ENCODE data around the gene MS4A6E.

Gene MS4A6E

DNA sequence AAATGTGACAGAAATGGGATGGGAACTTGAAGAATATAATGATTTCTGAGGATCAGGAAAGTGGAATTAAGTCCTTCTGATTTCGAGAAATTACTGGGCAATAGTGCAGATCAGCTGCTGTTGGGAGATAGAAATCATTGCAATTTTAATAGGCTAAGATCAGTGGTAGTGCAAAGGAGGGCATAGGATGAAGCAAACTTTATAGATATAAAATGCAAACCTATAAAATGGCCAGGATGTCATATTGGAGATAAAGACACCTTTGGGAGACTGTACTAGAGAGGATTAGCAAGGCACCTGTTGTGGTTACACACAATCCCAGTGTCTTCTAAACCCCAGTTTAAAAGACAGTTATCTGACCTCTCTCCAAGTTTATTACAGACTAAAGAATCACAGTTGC lies 44.8 kb downstream of the MS4A6E start:
- no peak for DNase-seq (ENCODE audit: low spot score)

DNA sequence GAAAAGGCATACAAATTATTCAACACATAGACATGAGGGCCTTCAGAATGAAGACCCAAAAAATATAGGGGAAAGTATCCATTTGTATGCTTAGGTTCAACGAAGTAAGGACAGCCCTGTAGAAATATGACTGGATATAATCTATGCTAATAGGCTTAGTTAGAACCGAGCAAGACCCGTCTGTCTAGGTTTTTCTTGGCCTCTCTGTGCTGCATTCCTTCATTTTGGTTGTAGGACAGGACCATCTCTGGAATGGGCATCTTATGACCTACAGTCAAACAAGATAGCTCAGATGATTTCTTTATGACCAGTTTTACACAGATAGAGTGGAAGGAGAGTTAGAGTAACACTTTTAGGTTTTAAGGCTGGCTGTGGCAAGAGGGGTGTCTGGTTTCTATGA lies 45.7 kb downstream of the MS4A6E start:
- no peak for DNase-seq (ENCODE audit: low spot score)

DNA sequence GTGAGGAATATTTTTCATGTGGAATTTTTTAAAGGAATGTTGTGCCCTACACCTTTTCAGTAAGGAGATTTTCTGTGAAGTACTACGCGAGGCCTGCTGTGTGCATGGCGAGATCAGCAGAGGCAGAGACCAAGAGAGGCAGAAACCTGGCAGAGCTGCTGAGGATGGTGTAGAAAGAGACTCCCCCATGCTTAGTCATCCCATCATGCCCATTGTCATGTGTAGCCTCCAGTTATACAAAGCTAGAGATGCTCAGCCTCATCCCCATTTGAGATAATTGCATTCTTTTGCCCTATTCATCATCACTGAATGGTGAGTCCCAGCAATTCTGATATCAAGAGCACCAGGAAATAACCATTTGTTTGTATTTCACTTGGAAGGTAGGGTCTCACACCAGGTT lies 48.3 kb downstream of the MS4A6E start:
- DNase-seq (ENCODE audit: low spot score): no peak

DNA sequence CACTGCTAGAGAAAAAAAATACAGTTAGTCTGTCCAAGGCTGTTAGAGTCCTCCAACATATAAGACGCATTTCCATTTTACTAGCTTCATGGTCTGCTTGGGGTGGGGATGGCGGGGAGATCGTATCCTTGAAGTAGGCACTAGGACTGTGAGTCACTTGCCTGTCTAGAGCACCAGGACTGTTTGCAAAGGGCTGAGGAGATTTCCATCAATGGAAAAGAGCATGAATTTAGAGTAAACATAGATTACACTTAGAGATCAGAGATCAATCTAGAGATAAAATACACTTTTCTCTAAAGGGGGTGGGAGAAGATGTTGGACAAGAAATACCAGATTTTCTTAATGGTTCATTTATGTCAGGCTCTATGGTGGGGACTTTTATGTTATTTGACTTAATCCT lies 49.5 kb downstream of the MS4A6E start:
- DNase-seq (ENCODE audit: low spot score): no peak

DNA sequence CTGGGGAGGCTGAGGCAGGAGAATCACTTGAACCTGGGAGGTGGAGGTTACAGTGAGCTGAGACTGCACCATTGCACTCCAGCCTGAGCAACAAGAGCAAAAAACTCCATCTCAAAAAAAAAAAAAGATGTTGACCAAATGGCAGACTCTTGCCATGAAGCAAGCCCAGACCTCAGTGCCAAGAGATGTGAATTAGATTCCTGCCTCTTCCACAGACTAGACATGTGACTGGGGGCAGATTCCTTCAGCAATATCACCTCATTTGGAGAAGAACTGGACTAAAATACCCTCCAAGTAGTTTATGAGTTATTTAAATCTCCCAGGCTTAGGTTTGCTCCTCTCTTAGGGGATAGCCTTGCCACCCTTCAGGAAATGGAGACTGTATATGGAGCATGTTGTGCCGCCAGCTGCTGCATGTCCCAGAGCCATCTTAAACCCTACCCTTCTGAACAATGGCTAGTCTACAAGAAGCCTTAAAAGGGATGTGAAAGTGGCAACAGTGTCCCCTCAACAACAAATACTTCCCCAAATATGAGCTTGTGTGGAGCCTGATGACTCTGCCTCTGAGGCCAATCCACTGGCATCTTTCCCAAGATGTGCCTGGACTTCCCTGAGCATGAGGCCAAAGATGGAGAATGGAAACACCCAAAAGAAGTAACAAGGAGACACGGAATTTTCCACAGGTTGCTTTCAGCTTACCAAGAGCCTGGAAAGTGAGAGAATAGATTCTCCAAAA lies 50.5 kb downstream of the MS4A6E start:
- no peak for DNase-seq (ENCODE audit: low spot score)

DNA sequence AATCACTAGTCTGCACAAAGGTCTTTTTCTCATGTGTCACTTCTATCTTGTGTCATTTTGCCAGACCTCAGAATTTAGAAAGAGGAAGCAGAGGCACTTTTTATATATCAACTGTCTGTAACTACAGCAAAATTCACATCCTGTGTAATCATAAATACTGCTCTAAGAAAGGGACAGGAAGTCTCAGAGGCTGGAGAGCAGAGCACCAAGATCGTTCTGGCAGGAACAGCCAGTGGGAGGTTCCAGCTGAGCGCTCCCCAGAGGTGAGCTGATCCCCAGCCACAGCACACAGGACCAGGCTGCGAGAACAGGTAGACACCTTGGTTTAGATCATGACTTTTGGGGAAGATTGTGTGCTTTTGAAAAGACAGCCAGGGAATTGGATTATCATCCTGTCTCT lies 51.3 kb downstream of the MS4A6E start, which contains the start of gene MS4A7:
Gene MS4A7 (plus strand): TSS at position 179 of the 400 bp plus-strand sequence. CDS start 4,610 bp downstream, outside the sequence.
- no peak for DNase-seq (ENCODE audit: low spot score)

DNA sequence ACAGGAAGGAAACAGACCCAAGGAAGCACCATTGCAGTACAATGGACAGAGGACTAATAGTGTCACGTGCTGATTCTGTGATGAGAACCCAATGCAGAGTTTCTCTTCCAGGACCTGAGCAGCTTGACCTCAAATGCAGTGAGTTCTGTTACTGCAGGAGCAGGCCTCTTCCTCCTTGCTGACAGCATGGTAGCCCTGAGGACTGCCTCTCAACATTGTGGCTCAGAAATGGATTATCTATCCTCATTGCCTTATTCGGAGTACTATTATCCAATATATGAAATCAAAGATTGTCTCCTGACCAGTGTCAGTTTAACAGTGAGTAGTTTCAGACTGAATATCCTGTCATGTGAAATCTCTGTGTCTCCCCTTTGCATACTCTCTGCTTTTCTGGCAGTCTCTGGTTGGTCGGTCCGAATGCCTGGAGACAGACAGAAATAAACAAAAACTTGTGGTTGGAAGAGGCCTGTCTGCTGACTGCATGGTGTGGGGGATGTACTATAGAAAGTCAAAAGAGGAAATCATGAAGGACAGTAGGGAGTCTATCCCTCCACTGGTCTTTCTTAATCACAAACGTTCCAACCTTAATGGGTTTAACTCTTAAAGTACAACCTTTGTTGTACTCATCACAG lies 62.3 kb downstream of the MS4A6E start:
- DNase-seq (ENCODE audit: low spot score): no peak

DNA sequence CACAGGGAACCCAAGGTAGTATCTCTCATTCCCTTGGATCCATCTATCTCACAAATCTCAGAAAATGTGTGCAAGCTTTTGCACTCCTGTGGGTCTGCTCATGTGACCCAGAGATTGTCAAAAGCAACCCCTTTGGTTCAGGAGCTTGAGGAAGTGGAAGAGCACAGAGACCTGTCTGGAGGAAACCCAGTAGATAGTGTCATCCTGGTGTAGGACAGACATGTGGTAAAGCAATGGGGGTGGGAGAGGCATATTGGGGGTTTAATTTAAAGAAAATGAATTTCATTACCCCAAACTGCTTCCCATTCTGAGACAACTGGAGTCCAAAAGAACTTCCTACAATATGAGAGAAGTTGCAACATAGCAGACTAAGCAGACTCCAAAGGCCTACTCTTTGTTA lies 63.4 kb downstream of the MS4A6E start:
- DNase-seq (ENCODE audit: low spot score): no peak
